GM12875 (cell line): ENCODE measurements around the gene ISL2.

Source experiments
- H3K4me3 ChIP-seq: one replicate; pipeline ENCODE4 v1.5.1; 2011; ENCODE audit warnings: low read depth, low read length, control low read depth
- CTCF ChIP-seq: IDR thresholded peaks from 2 replicates; pipeline ENCODE4 v1.5.1; 2011; ENCODE audit warnings: low read depth, mild to moderate bottlenecking, control low read depth, inconsistent platforms, low read length, moderate library complexity, borderline replicate concordance; ENCODE audit not compliant: insufficient read depth

Gene ISL2

GRCh38 chr15:76328106-76328696 is 8.4 kb upstream of the ISL2 start:
- no peak overlapping the region for H3K4me3 ChIP-seq
- no peak for TF ChIP-seq CTCF

GRCh38 chr15:76328958-76329357 is 7.6 kb upstream of the ISL2 start:
- no peak for TF ChIP-seq CTCF
- no peak overlapping the region for H3K4me3 ChIP-seq

GRCh38 chr15:76330080-76330680 is 6.4 kb upstream of the ISL2 start:
- TF ChIP-seq CTCF: peak; percentile 44; the same call in 1 of the 2 replicates
- no peak overlapping the region for H3K4me3 ChIP-seq

GRCh38 chr15:76332796-76333195 is 3.8 kb upstream of the ISL2 start:
- no peak for TF ChIP-seq CTCF
- H3K4me3 ChIP-seq: no peak overlapping the region

- no peak overlapping the region for H3K4me3 ChIP-seq
- no peak for TF ChIP-seq CTCF
Observed at GRCh38 chr15:76333309-76333708, 3.3 kb upstream of the ISL2 start.

GRCh38 chr15:76333720-76334437 is 2.7 kb upstream of the ISL2 start:
- TF ChIP-seq CTCF: peak; percentile 29; the same call in 1 of the 2 replicates
- no peak overlapping the region for H3K4me3 ChIP-seq
